H1 (cell line): ENCODE measurements around the gene GPATCH2. TPM values are rescaled to one million over a fixed set of nuclear protein-coding genes. Genes with fewer than 3 reads are reported as not detected.

Experiments used
- BRCA1 ChIP-seq: IDR thresholded peaks from 2 replicates; pipeline ENCODE4 v1.6.1; 2012; ENCODE audit warnings: low read depth, low read length, improper control_type of control experiment
- GTF2F1 ChIP-seq: IDR thresholded peaks from 2 replicates; pipeline ENCODE4 v1.6.1; 2012; ENCODE audit warnings: low read depth, low read length, improper control_type of control experiment, borderline replicate concordance
- KDM4A ChIP-seq: IDR thresholded peaks from one replicate; pipeline ENCODE4 v1.7.1; 2012; ENCODE audit warnings: low read depth, mild to moderate bottlenecking, moderate library complexity, low read length, inconsistent platforms; ENCODE audit not compliant: severe bottlenecking
- RFX5 ChIP-seq: IDR thresholded peaks from 2 replicates; pipeline ENCODE4 v1.6.1; 2011; ENCODE audit warnings: low read depth, low read length, improper control_type of control experiment, borderline replicate concordance
- SIN3A ChIP-seq, 2 experiments: IDR thresholded peaks in 1 of 2; conservative IDR thresholded peaks in 1 of 2; 2 replicates each; pipeline ENCODE4 v1.6.1; 2011 to 2012; ENCODE audit warnings: low read length in 2 of 2, improper control_type of control experiment in 1 of 2, low read depth in 1 of 2, mild to moderate bottlenecking in 1 of 2
- ZNF274 ChIP-seq: IDR thresholded peaks from 2 replicates; pipeline ENCODE4 v1.7.0; 2012; ENCODE audit warnings: low read length, borderline replicate concordance; ENCODE audit errors: extremely low read depth
- polyA plus RNA-seq, 7 experiments: library from polyadenylated mRNA; depleted of rRNA in 3 of 7; stranded (reverse) in 5 of 7; unstranded in 2 of 7; fragments of >200 nt in 5 of 7; fragments of 200-250 nt in 2 of 7; gene quantifications; 1 replicate in 5 of 7; 2 replicates in 1 of 7; 4 replicates in 1 of 7; pipeline versions ENCODE4 v1.2.1 to v1.2.3, GENCODE V29; 2011 to 2013; ENCODE audit warnings: missing spikeins in 2 of 7, mixed read lengths in 2 of 7
- total RNA-seq: library from RNA; stranded (reverse); fragmentation: NEBNext Ultra II Directional; extraction: Animal tissue kit (Norgen Biotek cat#: 25700); gene quantifications from 2 replicates; pipeline ENCODE4 v1.2.1, GENCODE V29; 2021
- TF ChIP-seq, protein P1 (sequence below): IDR thresholded peaks from 2 replicates; pipeline ENCODE4 v1.6.1; 2012; ENCODE audit warnings: inconsistent platforms

GPATCH2 gene
- total and polyA plus RNA-seq, 2 of the 8 experiments (the other 6 are each of a cell fraction or from before 2014, with no cell fraction given): 3.9 to 13.1 TPM

DNA sequence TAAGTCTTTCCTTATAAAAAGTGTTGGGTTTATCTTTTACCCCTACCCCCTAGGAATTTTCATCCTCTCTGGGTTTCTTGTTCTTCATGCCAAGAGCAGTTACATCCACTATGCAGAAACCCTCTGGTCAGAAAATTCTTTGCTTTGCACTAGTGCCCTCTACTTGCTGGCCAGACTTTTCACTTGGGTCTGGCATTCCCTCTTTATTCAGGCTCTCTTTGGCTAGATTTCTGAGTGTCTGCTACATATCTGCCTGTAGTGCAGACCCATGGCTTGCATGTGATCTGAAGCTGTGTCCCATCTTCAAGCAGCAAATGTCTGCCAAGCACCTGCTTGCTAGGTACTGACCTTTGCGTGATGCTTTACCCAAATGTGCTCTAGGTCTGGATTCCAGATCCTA, 237.0 kb downstream of the GPATCH2 start (continued):
- TF ChIP-seq SIN3A (conservative IDR thresholded peaks at IDR 0.05 in 1 of 2, IDR thresholded peaks at IDR 0.05 in 1 of 2; ENCODE audit: low read depth in 1 of 2, low read length in 2 of 2) (no peak), RFX5 (no peak), ZNF274 (no peak), KDM4A (no peak), GTF2F1 (no peak), BRCA1 (no peak)
- TF ChIP-seq, protein P1, sequence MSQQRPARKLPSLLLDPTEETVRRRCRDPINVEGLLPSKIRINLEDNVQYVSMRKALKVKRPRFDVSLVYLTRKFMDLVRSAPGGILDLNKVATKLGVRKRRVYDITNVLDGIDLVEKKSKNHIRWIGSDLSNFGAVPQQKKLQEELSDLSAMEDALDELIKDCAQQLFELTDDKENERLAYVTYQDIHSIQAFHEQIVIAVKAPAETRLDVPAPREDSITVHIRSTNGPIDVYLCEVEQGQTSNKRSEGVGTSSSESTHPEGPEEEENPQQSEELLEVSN: no peak
- TF ChIP-seq, all 59 proteins: peak for 2
